Measurements from ENCODE around the gene RAB20. TPM values are rescaled to one million over a fixed set of nuclear protein-coding genes. Genes with fewer than 3 reads are reported as not detected.
A peak's percentile ranks its signal among the peaks of the same experiment; 100 is the strongest.

Gene RAB20
- total RNA-seq, 4 donors from 2014 or later: 8.7 to 32.8 (median 18.4) TPM

GRCh38 chr13:110542169-110542796, 19.2 kb downstream of the RAB20 start:
- no peaks in the 10 kb centered on the region for H3K36me3 ChIP-seq
- peak overlapping the region in 3 of 4 donors; percentile 4 to 81 (median 66) for H3K27ac ChIP-seq
- H3K9me3 ChIP-seq: no peaks in the 10 kb centered on the region
- H3K4me3 ChIP-seq: no peak overlapping the region
- ATAC-seq: no peak
- no peaks in the 10 kb centered on the region for H3K27me3 ChIP-seq
- H3K4me1 ChIP-seq: peaks cover 4 to 79% (median 8%) of the 10 kb centered on the region in 3 donors
- peak; percentile 61 for TF ChIP-seq POLR2AphosphoS5 (IDR thresholded peaks at IDR 0.05)
- TF ChIP-seq EP300 (IDR thresholded peaks at IDR 0.05): no peak
- 34 to 57% methylated on average over 6 of the region's 6 CpGs for WGBS, 2 donors (ENCODE audit: low coverage in 1 of 2)

GRCh38 chr13:110541526-110541920, 20.0 kb downstream of the RAB20 start:
- Histone ChIP-seq H3K36me3 (no peaks in the 10 kb centered on the region), H3K27me3 (no peaks in the 10 kb centered on the region), H3K9me3 (no peaks in the 10 kb centered on the region), H3K4me1 (peaks cover 4 to 75% (median 8%) of the 10 kb centered on the region in 3 donors), H3K27ac (peak overlapping the region; percentile 40 to 81 (median 72)), H3K4me3 (no peak overlapping the region)
- TF ChIP-seq POLR2AphosphoS5 (IDR thresholded peaks at IDR 0.05) (no peak), CTCF (IDR thresholded peaks at IDR 0.05) (no peak), EP300 (IDR thresholded peaks at IDR 0.05) (no peak), POLR2A (IDR thresholded peaks at IDR 0.05) (no peak)
- WGBS, 2 donors (ENCODE audit: low coverage in 1 of 2): 20 to 59% methylated on average over 1 to 4 of the region's 4 CpGs
- ATAC-seq: peak; percentile 35

GRCh38 chr13:110540871-110541525, 20.5 kb downstream of the RAB20 start:
- Histone ChIP-seq H3K36me3 (no peaks in the 10 kb centered on the region), H3K9me3 (no peaks in the 10 kb centered on the region), H3K4me1 (peaks cover 4 to 72% (median 8%) of the 10 kb centered on the region in 3 donors), H3K27ac (peak overlapping the region; percentile 40 to 81 (median 72)), H3K4me3 (no peak overlapping the region), H3K27me3 (no peaks in the 10 kb centered on the region)
- TF ChIP-seq POLR2A (IDR thresholded peaks at IDR 0.05) (no peak), POLR2AphosphoS5 (IDR thresholded peaks at IDR 0.05) (peak; percentile 55), EP300 (IDR thresholded peaks at IDR 0.05) (no peak), CTCF (IDR thresholded peaks at IDR 0.05) (no peak)
- WGBS, 2 donors (ENCODE audit: low coverage in 1 of 2): 44 to 58% methylated on average over 6 to 10 of the region's 15 CpGs
- no peak for ATAC-seq

GRCh38 chr13:110539894-110540293, 21.6 kb downstream of the RAB20 start:
- no peak for TF ChIP-seq POLR2AphosphoS5 (IDR thresholded peaks at IDR 0.05)
- TF ChIP-seq POLR2A (IDR thresholded peaks at IDR 0.05): no peak
- WGBS, 2 donors (ENCODE audit: low coverage in 1 of 2): 56 to 66% methylated on average over 4 to 5 of the region's 5 CpGs
- no peak for ATAC-seq
- Histone ChIP-seq H3K36me3 (no peaks in the 10 kb centered on the region), H3K9me3 (no peaks in the 10 kb centered on the region), H3K4me1 (peaks cover 4 to 68% (median 8%) of the 10 kb centered on the region in 3 donors), H3K27ac (peak overlapping the region in 1 of 4 donors; percentile 81), H3K27me3 (no peaks in the 10 kb centered on the region), H3K4me3 (no peak overlapping the region)

- peaks cover 4 to 74% (median 8%) of the 10 kb centered on the region in 3 donors for H3K4me1 ChIP-seq
- H3K4me3 ChIP-seq: no peak overlapping the region
- no peaks in the 10 kb centered on the region for H3K36me3 ChIP-seq
- no peaks in the 10 kb centered on the region for H3K27me3 ChIP-seq
- H3K9me3 ChIP-seq: no peaks in the 10 kb centered on the region
- peak overlapping the region in 1 of 4 donors; percentile 43 for H3K27ac ChIP-seq
- TF ChIP-seq CTCF (IDR thresholded peaks at IDR 0.05): no peak
- no peak for TF ChIP-seq POLR2A (IDR thresholded peaks at IDR 0.05)
- TF ChIP-seq POLR2AphosphoS5 (IDR thresholded peaks at IDR 0.05): no peak
- no peak for TF ChIP-seq EP300 (IDR thresholded peaks at IDR 0.05)
- peak; percentile 37 for ATAC-seq
- 34 to 61% methylated on average over 4 to 5 of the region's 5 CpGs for WGBS, 2 donors (ENCODE audit: low coverage in 1 of 2)
Measured at GRCh38 chr13:110538632-110539031, 22.9 kb downstream of the RAB20 start.
